ENCODE results near the gene PCBP4. TPM values are rescaled to one million over a fixed set of nuclear protein-coding genes. Genes with fewer than 3 reads are reported as not detected.

The PCBP4 gene
- total RNA-seq, 1 donor from 2014 or later = 47.5 TPM

DNA sequence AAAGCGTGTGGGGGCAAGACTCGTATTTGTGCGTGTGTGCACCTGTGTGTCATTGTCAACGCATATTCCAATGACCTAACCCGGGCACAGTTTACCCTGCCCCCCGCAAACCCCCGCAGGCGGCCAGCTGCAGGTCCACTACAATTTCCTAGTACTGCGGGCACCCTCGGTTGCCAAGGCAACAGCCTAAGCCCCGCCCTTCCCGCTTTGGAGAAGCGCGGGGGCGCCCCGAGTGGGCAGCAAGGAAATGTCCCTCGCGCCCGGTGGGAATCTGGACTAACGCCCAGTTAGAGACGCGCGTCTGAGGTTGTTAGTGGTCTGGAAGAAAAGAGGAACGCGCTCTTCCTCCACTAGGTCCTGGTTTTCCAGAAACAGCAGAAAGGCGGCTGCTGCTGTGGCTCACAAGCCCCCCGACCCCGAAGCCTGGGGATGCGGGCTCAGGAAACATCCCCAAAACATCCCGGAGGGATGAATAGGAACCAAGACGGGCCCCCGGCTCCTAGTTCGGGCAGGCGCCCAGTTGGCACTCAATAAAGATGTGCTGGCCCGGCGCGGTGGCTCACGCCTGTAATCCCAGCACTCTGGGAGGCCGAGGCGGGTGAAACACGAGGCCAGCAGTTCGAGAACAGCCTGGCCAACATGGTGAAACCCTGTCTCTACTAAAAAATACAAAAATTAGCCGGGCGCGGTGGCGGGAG, 8.7 kb upstream of the PCBP4 start:
- Mint-ChIP-seq H3K9me3 (ENCODE audit: unreplicated experiment) (no peaks in the 10 kb centered on the region), H3K27me3 (ENCODE audit: unreplicated experiment) (no peaks in the 10 kb centered on the region), H3K27ac (ENCODE audit: unreplicated experiment) (peak overlapping the region; percentile 50)

DNA sequence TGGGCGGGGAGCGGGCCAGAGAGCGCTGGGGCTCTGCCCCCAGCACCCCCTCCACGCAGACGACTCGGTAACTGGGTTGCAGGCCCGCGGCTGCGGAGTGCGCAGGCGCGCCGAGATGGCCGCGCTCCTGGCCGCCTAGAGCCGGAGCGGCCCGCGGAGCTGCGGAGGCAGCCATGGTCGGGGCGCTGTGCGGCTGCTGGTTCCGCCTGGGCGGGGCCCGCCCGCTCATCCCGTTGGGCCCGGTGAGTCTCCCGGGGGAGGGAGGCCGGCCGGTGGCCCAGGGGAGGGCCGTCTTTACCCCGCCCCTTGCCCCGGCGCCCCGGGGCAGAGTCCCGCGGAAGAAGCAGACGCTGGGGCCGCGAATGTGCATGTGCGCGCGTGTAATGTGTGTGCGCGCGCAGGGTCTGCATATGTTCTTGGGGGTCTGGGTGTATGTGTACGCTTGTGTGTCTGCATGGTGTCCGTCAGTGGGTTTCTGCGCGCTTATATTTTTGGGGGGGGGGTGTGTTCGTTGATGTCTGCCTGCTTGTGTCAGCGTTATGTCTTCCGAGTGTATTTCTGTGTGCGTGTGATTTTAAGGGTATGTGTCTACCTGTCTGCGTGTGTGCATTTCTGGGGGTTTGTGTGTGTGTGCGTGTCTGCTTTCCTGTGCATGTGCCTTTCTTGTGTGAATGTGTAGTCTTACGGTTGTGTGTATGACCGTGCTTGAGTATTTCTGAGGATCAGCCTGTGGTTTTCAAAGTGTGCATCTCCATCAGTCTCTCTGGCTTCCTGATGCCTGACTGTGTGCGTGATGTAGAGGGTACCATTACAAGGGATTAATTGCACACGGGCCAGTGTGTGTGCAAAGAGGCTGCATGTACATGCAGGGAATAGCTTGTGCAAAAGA, 8.0 kb upstream of the PCBP4 start, which contains the start of gene ABHD14A:
TSS of gene ABHD14A (plus strand) at position 102 of the 889 bp plus-strand sequence. CDS start at position 174, 72 bp downstream.
- Mint-ChIP-seq H3K9me3 (ENCODE audit: unreplicated experiment) (no peaks in the 10 kb centered on the region), H3K36me3 (ENCODE audit: unreplicated experiment) (no peaks in the 10 kb centered on the region), H3K4me1 (ENCODE audit: unreplicated experiment) (peaks cover 21% of the 10 kb centered on the region), H3K27ac (ENCODE audit: unreplicated experiment) (peak within 1 kb of the TSS; percentile 93), H3K27me3 (ENCODE audit: unreplicated experiment) (no peaks in the 10 kb centered on the region), H3K4me3 (ENCODE audit: unreplicated experiment) (peak within 1 kb of the TSS; percentile 95)
- TF ChIP-seq, protein P1, sequence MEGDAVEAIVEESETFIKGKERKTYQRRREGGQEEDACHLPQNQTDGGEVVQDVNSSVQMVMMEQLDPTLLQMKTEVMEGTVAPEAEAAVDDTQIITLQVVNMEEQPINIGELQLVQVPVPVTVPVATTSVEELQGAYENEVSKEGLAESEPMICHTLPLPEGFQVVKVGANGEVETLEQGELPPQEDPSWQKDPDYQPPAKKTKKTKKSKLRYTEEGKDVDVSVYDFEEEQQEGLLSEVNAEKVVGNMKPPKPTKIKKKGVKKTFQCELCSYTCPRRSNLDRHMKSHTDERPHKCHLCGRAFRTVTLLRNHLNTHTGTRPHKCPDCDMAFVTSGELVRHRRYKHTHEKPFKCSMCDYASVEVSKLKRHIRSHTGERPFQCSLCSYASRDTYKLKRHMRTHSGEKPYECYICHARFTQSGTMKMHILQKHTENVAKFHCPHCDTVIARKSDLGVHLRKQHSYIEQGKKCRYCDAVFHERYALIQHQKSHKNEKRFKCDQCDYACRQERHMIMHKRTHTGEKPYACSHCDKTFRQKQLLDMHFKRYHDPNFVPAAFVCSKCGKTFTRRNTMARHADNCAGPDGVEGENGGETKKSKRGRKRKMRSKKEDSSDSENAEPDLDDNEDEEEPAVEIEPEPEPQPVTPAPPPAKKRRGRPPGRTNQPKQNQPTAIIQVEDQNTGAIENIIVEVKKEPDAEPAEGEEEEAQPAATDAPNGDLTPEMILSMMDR (IDR thresholded peaks at IDR 0.05) = no peak
- no peak for DNase-seq (ENCODE audit: extremely low spot score, unreplicated experiment)

More for the DNA sequence above, 8.7 kb upstream of the PCBP4 start:
- peak overlapping the region; percentile 95 for H3K4me3 Mint-ChIP-seq (ENCODE audit: unreplicated experiment)
- TF ChIP-seq, protein P1 (IDR thresholded peaks at IDR 0.05) = no peak
- no peaks in the 10 kb centered on the region for H3K36me3 Mint-ChIP-seq (ENCODE audit: unreplicated experiment)
- DNase-seq (ENCODE audit: extremely low spot score, unreplicated experiment) = no peak
- peaks cover 21% of the 10 kb centered on the region for H3K4me1 Mint-ChIP-seq (ENCODE audit: unreplicated experiment)

DNA sequence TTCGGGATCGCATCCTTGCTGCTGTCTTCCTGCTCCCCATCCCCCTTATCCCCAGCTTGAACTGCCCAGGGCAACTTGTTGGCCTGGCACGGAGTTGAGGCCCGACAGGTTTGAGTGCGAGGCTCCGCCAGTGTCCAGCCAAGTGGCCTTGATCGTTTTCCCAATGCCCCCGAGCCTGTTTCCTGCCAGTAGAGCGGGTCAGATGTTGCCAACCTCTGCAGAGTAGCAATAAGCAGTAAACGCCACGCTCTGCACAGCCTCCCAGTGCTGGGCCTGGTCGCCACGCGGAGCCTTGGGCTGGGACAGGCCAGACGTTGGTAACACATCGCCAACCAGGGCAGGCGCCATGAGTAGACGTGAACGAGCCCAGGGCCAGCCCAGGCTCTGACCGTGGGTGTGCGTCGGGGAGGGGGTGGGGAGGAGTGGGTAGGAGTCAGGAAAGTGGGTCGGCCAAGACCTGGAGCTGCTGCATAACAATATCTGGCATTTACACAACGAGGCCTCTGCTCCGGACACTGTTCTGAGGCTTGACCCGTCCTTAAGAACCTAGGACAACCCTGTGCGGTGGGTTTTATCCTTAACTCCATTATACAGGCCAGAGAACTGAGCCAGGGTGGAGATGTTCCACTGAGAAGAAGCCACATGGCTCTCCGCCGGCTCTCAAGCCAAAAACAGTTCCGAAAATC, 7.2 kb upstream of the PCBP4 start:
- Mint-ChIP-seq H3K27me3 (ENCODE audit: unreplicated experiment) (no peaks in the 10 kb centered on the region), H3K36me3 (ENCODE audit: unreplicated experiment) (no peaks in the 10 kb centered on the region), H3K27ac (ENCODE audit: unreplicated experiment) (peak overlapping the region; percentile 93), H3K4me1 (ENCODE audit: unreplicated experiment) (peaks cover 21% of the 10 kb centered on the region), H3K9me3 (ENCODE audit: unreplicated experiment) (no peaks in the 10 kb centered on the region), H3K4me3 (ENCODE audit: unreplicated experiment) (peak overlapping the region; percentile 95)
- TF ChIP-seq, protein P1 (IDR thresholded peaks at IDR 0.05) = no peak
- DNase-seq (ENCODE audit: extremely low spot score, unreplicated experiment) = no peak

DNA sequence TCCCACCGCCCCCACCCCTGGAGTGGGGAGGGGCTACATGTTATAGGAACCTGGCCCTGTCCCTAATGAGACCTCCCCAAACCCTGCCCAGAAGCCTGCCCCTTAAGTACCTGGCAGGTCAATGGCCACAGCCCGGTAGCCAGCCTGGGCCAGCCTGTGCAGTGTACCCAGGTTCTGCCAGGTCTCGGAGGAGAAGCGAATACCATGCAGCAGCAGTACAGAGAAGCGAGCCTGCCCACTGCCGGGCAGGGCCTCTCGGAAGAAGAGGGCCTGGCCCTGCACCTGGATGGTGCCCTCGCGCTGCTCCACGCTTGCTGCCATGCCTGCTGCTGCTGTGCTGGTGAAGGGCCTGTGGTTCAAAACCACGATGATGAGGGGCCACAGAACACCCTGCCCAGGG, 4.1 kb upstream of the PCBP4 start:
- H3K27me3 Mint-ChIP-seq (ENCODE audit: unreplicated experiment) = no peaks in the 10 kb centered on the region
- TF ChIP-seq, protein P1 (IDR thresholded peaks at IDR 0.05) = no peak
- H3K27ac Mint-ChIP-seq (ENCODE audit: unreplicated experiment) = no peak overlapping the region
- H3K4me1 Mint-ChIP-seq (ENCODE audit: unreplicated experiment) = peaks cover 36% of the 10 kb centered on the region
- no peaks in the 10 kb centered on the region for H3K9me3 Mint-ChIP-seq (ENCODE audit: unreplicated experiment)
- no peaks in the 10 kb centered on the region for H3K36me3 Mint-ChIP-seq (ENCODE audit: unreplicated experiment)
- no peak for DNase-seq (ENCODE audit: extremely low spot score, unreplicated experiment)
- H3K4me3 Mint-ChIP-seq (ENCODE audit: unreplicated experiment) = no peak overlapping the region
